Spleen (tissue), 7 donors: Measurements from ENCODE around the gene CRLF1.

Experiments
- POLR2A ChIP-seq, 3 donors: fragments of 450-650 bp; IDR thresholded peaks; one replicate each; pipeline ENCODE4 v1.5.1; 2017; ENCODE audit warnings: antibody characterized with exemption in 3 of 3, mild to moderate bottlenecking in 1 of 3
- POLR2AphosphoS5 ChIP-seq, 3 donors: sonication (generic); formaldehyde crosslinking; IDR thresholded peaks; one replicate each; pipeline ENCODE4 v1.5.1; 2017; ENCODE audit warnings: antibody characterized with exemption in 3 of 3
- TF ChIP-seq, protein P1 (sequence below), 11 experiments: fragments of 200-600 bp in 7 of 11; fragments of 450-650 bp in 4 of 11; sonication (generic) in 4 of 11; IDR thresholded peaks in 8 of 11; conservative IDR thresholded peaks in 3 of 11; 1 replicate in 7 of 11; 2 replicates in 4 of 11; pipeline versions ENCODE4 v1.4.0 to v1.8.0; 2016 to 2021; ENCODE audit warnings: antibody characterized with exemption in 11 of 11, inconsistent platforms in 4 of 11, mild to moderate bottlenecking in 1 of 11
- donor health status: DM: no; HTN: no; CAD: no; lungs with moderate emphysema.
- donor health status: DM: no; HTN: no; CAD: no.
- donor health status: DM: no; HTN: no; CAD: no.

DNA sequence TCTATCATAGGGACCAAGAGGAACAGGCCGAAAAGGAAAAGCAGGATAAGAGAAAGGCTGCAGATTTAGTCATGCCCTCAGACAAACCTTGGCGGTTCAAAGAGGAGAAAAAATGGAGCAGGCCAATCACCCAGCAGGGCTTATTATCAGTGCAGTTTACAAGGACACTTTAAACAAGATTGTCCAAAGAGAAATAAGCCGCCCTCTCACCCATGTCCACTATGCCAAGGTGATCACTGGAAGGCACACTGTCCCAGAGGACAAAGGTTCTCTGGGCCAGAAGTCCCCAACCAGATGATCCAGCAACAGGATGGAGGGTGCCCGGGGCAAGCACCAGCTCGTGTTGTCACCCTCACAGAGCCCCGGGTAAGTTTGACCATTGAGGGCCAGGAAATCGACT, 26.3 kb downstream of the CRLF1 start:
- TF ChIP-seq, protein P1, sequence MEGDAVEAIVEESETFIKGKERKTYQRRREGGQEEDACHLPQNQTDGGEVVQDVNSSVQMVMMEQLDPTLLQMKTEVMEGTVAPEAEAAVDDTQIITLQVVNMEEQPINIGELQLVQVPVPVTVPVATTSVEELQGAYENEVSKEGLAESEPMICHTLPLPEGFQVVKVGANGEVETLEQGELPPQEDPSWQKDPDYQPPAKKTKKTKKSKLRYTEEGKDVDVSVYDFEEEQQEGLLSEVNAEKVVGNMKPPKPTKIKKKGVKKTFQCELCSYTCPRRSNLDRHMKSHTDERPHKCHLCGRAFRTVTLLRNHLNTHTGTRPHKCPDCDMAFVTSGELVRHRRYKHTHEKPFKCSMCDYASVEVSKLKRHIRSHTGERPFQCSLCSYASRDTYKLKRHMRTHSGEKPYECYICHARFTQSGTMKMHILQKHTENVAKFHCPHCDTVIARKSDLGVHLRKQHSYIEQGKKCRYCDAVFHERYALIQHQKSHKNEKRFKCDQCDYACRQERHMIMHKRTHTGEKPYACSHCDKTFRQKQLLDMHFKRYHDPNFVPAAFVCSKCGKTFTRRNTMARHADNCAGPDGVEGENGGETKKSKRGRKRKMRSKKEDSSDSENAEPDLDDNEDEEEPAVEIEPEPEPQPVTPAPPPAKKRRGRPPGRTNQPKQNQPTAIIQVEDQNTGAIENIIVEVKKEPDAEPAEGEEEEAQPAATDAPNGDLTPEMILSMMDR (IDR thresholded peaks at IDR 0.05 in 8 of 11, conservative IDR thresholded peaks at IDR 0.05 in 3 of 11) = no peak
- no peak for TF ChIP-seq POLR2AphosphoS5 (IDR thresholded peaks at IDR 0.05)
- no peak for TF ChIP-seq POLR2A (IDR thresholded peaks at IDR 0.05)
